Subcutaneous adipose tissue (tissue), 4 donors: Measurements from ENCODE around the gene LRRC4. TPM values are rescaled to one million over a fixed set of nuclear protein-coding genes. Genes with fewer than 3 reads are reported as not detected.

Experiments
- total RNA-seq, 4 donors: library from RNA; depleted of rRNA; stranded (reverse); fragments of >200 nt; gene quantifications; one replicate each; pipeline ENCODE4 v1.1.0, GENCODE V29; 2016
- TF ChIP-seq, protein P1 (sequence below): fragments of 450-650 bp; IDR thresholded peaks from one replicate; pipeline ENCODE4 v1.5.1; 2016; ENCODE audit warnings: low read depth, mild to moderate bottlenecking, control low read depth, antibody characterized with exemption, moderate library complexity

Gene LRRC4
- total RNA-seq, 4 donors from 2014 or later = 1.0 to 2.4 (median 1.8) TPM

DNA sequence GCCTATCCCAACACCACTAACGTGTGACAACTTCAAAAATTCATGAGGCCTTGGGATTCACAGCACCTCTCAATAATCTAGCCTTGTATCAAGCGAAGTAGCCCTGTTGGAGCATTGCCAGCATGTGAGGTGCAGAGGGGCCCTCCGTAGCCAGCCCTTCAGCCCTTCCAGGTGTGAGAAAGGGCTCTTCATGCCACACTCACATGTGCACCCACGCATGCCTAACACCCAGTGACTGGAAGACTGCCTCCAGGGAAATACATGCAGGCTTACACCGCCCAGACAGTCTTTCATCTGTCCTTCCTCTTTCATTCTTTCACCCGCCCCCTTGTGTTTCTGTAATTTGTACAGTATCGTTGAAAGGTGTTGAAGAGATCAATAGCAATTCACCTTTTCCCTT lies 26.1 kb downstream of the LRRC4 start:
- TF ChIP-seq, protein P1, sequence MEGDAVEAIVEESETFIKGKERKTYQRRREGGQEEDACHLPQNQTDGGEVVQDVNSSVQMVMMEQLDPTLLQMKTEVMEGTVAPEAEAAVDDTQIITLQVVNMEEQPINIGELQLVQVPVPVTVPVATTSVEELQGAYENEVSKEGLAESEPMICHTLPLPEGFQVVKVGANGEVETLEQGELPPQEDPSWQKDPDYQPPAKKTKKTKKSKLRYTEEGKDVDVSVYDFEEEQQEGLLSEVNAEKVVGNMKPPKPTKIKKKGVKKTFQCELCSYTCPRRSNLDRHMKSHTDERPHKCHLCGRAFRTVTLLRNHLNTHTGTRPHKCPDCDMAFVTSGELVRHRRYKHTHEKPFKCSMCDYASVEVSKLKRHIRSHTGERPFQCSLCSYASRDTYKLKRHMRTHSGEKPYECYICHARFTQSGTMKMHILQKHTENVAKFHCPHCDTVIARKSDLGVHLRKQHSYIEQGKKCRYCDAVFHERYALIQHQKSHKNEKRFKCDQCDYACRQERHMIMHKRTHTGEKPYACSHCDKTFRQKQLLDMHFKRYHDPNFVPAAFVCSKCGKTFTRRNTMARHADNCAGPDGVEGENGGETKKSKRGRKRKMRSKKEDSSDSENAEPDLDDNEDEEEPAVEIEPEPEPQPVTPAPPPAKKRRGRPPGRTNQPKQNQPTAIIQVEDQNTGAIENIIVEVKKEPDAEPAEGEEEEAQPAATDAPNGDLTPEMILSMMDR = no peak

DNA sequence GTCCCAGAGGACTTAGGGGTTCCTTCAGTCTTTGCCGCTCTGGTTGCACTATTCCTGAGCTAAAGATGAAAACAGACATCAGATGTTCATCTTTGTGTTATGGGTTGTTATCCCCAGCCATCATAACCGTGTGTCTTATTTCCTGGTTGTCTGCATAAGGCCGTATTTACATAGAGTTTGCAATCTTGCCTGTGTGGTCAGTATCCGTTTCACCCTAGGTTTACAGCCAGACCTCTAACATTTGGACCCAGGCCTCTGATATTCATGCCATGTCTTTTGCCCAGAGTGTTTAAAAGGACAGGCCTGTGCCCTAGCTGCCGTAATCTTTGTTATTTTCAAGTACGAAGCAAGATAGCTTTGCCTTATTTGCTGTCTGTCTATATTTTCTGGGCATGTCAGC lies 26.6 kb downstream of the LRRC4 start:
- TF ChIP-seq, protein P1 = no peak

DNA sequence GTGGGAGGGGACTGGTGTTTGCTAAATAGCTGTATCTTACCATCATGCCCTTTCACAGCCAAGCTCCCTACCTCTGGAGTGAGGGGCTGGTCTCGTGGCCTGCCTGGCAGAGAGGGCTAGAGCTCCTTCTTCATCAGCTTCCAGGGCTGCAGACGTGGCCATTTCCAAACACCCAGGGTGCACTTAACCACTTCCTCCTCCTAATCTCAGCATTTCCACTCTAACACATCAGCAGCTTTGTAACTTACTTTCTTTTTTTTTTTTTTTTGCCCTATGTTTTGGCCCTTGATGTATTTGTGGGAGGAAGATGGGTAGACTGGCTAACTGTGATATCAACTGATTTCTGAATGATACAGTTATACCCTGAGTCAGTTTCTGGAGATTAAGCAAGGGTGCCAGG lies 27.4 kb downstream of the LRRC4 start:
- TF ChIP-seq, protein P1 = no peak

DNA sequence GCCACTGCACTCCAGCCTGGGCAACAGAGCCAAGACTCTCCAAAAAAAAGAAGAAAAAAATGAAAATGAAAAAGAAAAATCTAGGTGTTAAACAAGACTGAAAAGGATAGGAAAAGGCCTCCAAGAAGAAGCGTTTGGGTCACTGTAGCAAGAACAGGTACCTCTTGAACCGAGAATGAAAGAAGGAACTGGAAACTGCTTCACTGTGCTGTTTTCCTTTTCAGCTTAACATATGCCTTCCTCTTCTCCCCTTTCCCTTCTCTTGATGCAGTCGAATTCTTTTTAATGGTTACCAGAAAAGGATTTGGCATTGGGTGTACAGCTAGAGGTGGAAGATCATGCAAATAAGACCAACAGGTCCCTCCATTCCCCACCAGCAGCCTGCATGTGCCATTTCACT lies 28.1 kb downstream of the LRRC4 start:
- TF ChIP-seq, protein P1 = no peak

DNA sequence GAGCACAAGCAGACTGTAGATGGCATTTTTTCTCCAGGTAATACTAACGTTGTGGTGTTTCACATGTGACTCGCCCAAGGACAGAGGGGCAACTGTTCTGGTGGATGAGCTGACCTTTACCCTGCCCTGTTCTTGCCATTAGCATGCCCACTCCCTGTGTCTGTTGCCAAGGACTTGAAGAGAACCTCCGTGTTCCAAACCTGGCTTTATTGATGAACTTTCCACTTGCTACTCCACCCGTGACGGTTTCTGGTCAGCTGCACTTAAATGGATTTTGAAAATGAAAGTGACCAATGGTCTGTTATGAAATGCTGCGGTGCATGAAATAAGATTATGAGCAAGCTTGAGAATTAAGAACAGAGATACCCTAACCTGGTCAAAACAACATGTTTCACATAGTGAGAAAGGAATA lies 30.4 kb downstream of the LRRC4 start:
- TF ChIP-seq, protein P1 = no peak

DNA sequence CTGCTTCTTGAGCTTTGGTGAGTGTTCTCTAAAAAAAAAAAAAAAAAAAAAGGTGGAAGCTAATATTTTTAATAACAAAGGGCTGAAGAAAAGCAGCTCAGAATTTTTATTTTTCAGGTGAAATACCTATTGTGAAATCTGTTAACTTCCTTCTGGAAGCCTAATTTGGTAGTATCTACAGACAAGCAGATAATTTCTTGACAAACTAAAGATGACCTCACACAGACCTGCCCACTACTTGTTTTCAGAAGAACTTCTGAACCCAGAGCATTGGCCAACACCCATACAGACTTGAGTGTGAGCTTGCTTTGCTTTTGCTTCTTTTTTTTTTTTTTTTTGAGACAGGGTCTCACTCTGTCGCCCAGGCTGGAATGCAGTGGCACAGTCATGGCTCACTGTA lies 31.2 kb downstream of the LRRC4 start:
- TF ChIP-seq, protein P1 = no peak

DNA sequence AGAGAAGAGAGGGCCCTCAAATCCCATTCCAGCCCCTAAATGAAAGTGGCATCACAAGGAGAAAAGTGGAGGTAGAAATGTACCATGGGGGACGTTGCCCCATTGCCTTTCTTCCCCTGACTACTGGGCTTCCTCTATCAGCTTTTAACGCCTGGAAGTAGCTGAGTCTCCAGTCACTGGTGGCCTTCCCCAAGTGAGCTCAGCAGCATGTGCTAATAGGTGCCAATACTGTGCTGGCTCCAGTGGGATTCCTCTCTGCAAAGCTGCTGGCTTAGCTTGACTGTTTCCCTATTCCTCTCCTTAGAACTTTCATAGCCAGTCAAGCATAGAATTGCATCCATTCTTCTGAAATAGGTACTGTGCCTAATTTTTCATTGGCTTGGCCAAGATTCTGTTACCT lies 32.6 kb downstream of the LRRC4 start:
- TF ChIP-seq, protein P1 = no peak
